ENCODE results near the gene SYNGR3.

SYNGR3 gene

GRCh38 chr16:1991135-1991551 is 1.4 kb downstream of the SYNGR3 start:
- H3K4me3 ChIP-seq (ENCODE audit: low read depth, low read length) = peak overlapping the region; percentile 78; the same call in 1 of the 2 replicates
- H3K9me3 ChIP-seq (ENCODE audit: control insufficient read depth, insufficient read depth, low read length) = no peaks in the 10 kb centered on the region
- H3K9ac ChIP-seq (ENCODE audit: low read depth, low read length) = no peak overlapping the region
- peaks cover 26% of the 10 kb centered on the region for H3K27me3 ChIP-seq (ENCODE audit: control insufficient read depth, insufficient read depth, low read length)
- peaks cover 9% of the 10 kb centered on the region for H3K36me3 ChIP-seq (ENCODE audit: control insufficient read depth, insufficient read depth, low read length)
- H3K27ac ChIP-seq (ENCODE audit: low read depth, low read length) = no peak overlapping the region
- H3K4me1 ChIP-seq (ENCODE audit: control insufficient read depth, insufficient read depth, low read length) = peaks cover 22% of the 10 kb centered on the region

GRCh38 chr16:1991588-1991947 is 1.8 kb downstream of the SYNGR3 start:
- H3K9me3 ChIP-seq (ENCODE audit: control insufficient read depth, insufficient read depth, low read length) = no peaks in the 10 kb centered on the region
- peaks cover 26% of the 10 kb centered on the region for H3K27me3 ChIP-seq (ENCODE audit: control insufficient read depth, insufficient read depth, low read length)
- peaks cover 6% of the 10 kb centered on the region; the same call in 1 of the 2 replicates for H3K36me3 ChIP-seq (ENCODE audit: control insufficient read depth, insufficient read depth, low read length)
- no peak overlapping the region for H3K27ac ChIP-seq (ENCODE audit: low read depth, low read length)
- H3K4me3 ChIP-seq (ENCODE audit: low read depth, low read length) = peak overlapping the region; percentile 56
- no peak overlapping the region for H3K9ac ChIP-seq (ENCODE audit: low read depth, low read length)
- peaks cover 22% of the 10 kb centered on the region for H3K4me1 ChIP-seq (ENCODE audit: control insufficient read depth, insufficient read depth, low read length)

GRCh38 chr16:1991948-1992703 is 2.4 kb downstream of the SYNGR3 start:
- peak overlapping the region; percentile 68 for H3K4me3 ChIP-seq (ENCODE audit: low read depth, low read length)
- H3K27ac ChIP-seq (ENCODE audit: low read depth, low read length) = no peak overlapping the region
- peaks cover 6% of the 10 kb centered on the region for H3K36me3 ChIP-seq (ENCODE audit: control insufficient read depth, insufficient read depth, low read length)
- peaks cover 22% of the 10 kb centered on the region for H3K4me1 ChIP-seq (ENCODE audit: control insufficient read depth, insufficient read depth, low read length)
- H3K9ac ChIP-seq (ENCODE audit: low read depth, low read length) = peak overlapping the region; percentile 86; the same call in 1 of the 2 replicates
- no peaks in the 10 kb centered on the region for H3K9me3 ChIP-seq (ENCODE audit: control insufficient read depth, insufficient read depth, low read length)
- peaks cover 26% of the 10 kb centered on the region for H3K27me3 ChIP-seq (ENCODE audit: control insufficient read depth, insufficient read depth, low read length)

GRCh38 chr16:1992704-1993317 is 3.0 kb downstream of the SYNGR3 start:
- Histone ChIP-seq H3K4me1 (ENCODE audit: control insufficient read depth, insufficient read depth, low read length) (peaks cover 22% of the 10 kb centered on the region), H3K27ac (ENCODE audit: low read depth, low read length) (no peak overlapping the region), H3K27me3 (ENCODE audit: control insufficient read depth, insufficient read depth, low read length) (peaks cover 26% of the 10 kb centered on the region), H3K9me3 (ENCODE audit: control insufficient read depth, insufficient read depth, low read length) (no peaks in the 10 kb centered on the region), H3K36me3 (ENCODE audit: control insufficient read depth, insufficient read depth, low read length) (peaks cover 13% of the 10 kb centered on the region), H3K4me3 (ENCODE audit: low read depth, low read length) (peak overlapping the region; percentile 68; the same call in 1 of the 2 replicates), H3K9ac (ENCODE audit: low read depth, low read length) (peak overlapping the region; percentile 86; the same call in 1 of the 2 replicates)

GRCh38 chr16:1993731-1994131 is 4.0 kb downstream of the SYNGR3 start:
- Histone ChIP-seq H3K4me1 (ENCODE audit: control insufficient read depth, insufficient read depth, low read length) (peaks cover 19% of the 10 kb centered on the region), H3K27me3 (ENCODE audit: control insufficient read depth, insufficient read depth, low read length) (peaks cover 22% of the 10 kb centered on the region), H3K4me3 (ENCODE audit: low read depth, low read length) (no peak overlapping the region), H3K9me3 (ENCODE audit: control insufficient read depth, insufficient read depth, low read length) (no peaks in the 10 kb centered on the region), H3K9ac (ENCODE audit: low read depth, low read length) (no peak overlapping the region), H3K36me3 (ENCODE audit: control insufficient read depth, insufficient read depth, low read length) (peaks cover 21% of the 10 kb centered on the region), H3K27ac (ENCODE audit: low read depth, low read length) (no peak overlapping the region)

- Histone ChIP-seq H3K4me3 (ENCODE audit: low read depth, low read length) (no peak overlapping the region), H3K27me3 (ENCODE audit: control insufficient read depth, insufficient read depth, low read length) (no peaks in the 10 kb centered on the region), H3K36me3 (ENCODE audit: control insufficient read depth, insufficient read depth, low read length) (peaks cover 60% of the 10 kb centered on the region), H3K9me3 (ENCODE audit: control insufficient read depth, insufficient read depth, low read length) (no peaks in the 10 kb centered on the region), H3K4me1 (ENCODE audit: control insufficient read depth, insufficient read depth, low read length) (no peaks in the 10 kb centered on the region), H3K27ac (ENCODE audit: low read depth, low read length) (no peak overlapping the region), H3K9ac (ENCODE audit: low read depth, low read length) (no peak overlapping the region)
Measured at GRCh38 chr16:1997494-1998359, 8.0 kb downstream of the SYNGR3 start.

- Histone ChIP-seq H3K27me3 (ENCODE audit: control insufficient read depth, insufficient read depth, low read length) (no peaks in the 10 kb centered on the region), H3K36me3 (ENCODE audit: control insufficient read depth, insufficient read depth, low read length) (peaks cover 67% of the 10 kb centered on the region), H3K9me3 (ENCODE audit: control insufficient read depth, insufficient read depth, low read length) (no peaks in the 10 kb centered on the region), H3K4me3 (ENCODE audit: low read depth, low read length) (no peak overlapping the region), H3K9ac (ENCODE audit: low read depth, low read length) (no peak overlapping the region), H3K27ac (ENCODE audit: low read depth, low read length) (no peak overlapping the region), H3K4me1 (ENCODE audit: control insufficient read depth, insufficient read depth, low read length) (no peaks in the 10 kb centered on the region)
Measured at GRCh38 chr16:1998360-1998835, 8.6 kb downstream of the SYNGR3 start.

- Histone ChIP-seq H3K9me3 (ENCODE audit: control insufficient read depth, insufficient read depth, low read length) (no peaks in the 10 kb centered on the region), H3K4me3 (ENCODE audit: low read depth, low read length) (no peak overlapping the region), H3K27me3 (ENCODE audit: control insufficient read depth, insufficient read depth, low read length) (no peaks in the 10 kb centered on the region), H3K27ac (ENCODE audit: low read depth, low read length) (no peak overlapping the region), H3K9ac (ENCODE audit: low read depth, low read length) (no peak overlapping the region), H3K36me3 (ENCODE audit: control insufficient read depth, insufficient read depth, low read length) (peaks cover 68% of the 10 kb centered on the region), H3K4me1 (ENCODE audit: control insufficient read depth, insufficient read depth, low read length) (peaks cover 1% of the 10 kb centered on the region; the same call in 1 of the 2 replicates)
Measured at GRCh38 chr16:1998852-1999801, 9.4 kb downstream of the SYNGR3 start.

GRCh38 chr16:1999866-2000514 is 10.2 kb downstream of the SYNGR3 start:
- H3K4me1 ChIP-seq (ENCODE audit: control insufficient read depth, insufficient read depth, low read length) = peaks cover 8% of the 10 kb centered on the region; the same call in 1 of the 2 replicates
- H3K9ac ChIP-seq (ENCODE audit: low read depth, low read length) = no peak overlapping the region
- H3K36me3 ChIP-seq (ENCODE audit: control insufficient read depth, insufficient read depth, low read length) = peaks cover 68% of the 10 kb centered on the region

More at GRCh38 chr16:1999866-2000514, 10.2 kb downstream of the SYNGR3 start:
- no peaks in the 10 kb centered on the region for H3K27me3 ChIP-seq (ENCODE audit: control insufficient read depth, insufficient read depth, low read length)
- H3K27ac ChIP-seq (ENCODE audit: low read depth, low read length) = no peak overlapping the region
- H3K4me3 ChIP-seq (ENCODE audit: low read depth, low read length) = no peak overlapping the region
- H3K9me3 ChIP-seq (ENCODE audit: control insufficient read depth, insufficient read depth, low read length) = no peaks in the 10 kb centered on the region
